ENCODE results near the gene SHH. TPM values are rescaled to one million over a fixed set of nuclear protein-coding genes. Genes with fewer than 3 reads are reported as not detected.

SHH gene
- total and polyA plus RNA-seq, 2 of the 4 experiments (the other 2 are of a cell fraction): under 0.01 to 0.03 TPM

DNA sequence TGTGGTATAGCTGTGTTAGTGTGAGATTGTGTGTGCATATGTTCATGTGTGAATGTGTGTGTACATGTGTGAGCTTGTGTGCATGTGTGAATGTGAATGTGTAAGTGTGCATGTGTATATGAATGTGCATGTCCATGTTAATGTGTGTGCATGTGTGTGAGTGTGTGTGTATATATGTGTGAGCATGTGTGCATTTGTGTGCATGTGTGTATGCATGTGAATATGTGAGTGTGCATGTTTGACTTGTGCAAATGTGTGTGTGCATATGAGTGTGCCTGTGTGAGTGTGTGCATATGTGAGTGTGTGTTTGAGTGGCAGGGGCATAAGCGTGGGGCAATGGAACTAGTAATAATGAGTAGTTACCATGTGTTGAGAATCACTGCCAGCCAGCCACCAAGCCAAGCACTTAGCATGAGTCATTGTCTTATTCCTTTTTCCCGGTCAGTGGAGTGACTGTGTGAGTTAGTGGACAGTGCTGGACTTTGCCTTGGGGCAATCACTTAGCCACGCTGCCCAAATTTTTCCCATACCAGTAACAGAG, 46.3 kb upstream of the SHH start:
- no peaks in the 10 kb centered on the region for H3K9me1 ChIP-seq (ENCODE audit: insufficient read depth, low read length)
- H3K79me1 ChIP-seq (ENCODE audit: low read depth in 1 of 2, low read length in 2 of 2): no peaks in the 10 kb centered on the region
- no peak overlapping the region for H4K91ac ChIP-seq (ENCODE audit: insufficient read depth, low read depth, low read length)
- DNase-seq (peak; percentile 28), ATAC-seq (ENCODE audit: low read depth) (peak; percentile 27; the same call in 1 of the 2 replicates)
- no peak overlapping the region for H4K8ac ChIP-seq (ENCODE audit: low read depth in 2 of 2, low read length in 2 of 2)
- no peak overlapping the region for H3K4ac ChIP-seq (ENCODE audit: low read depth, low read length)
- no peak overlapping the region for H2BK5ac ChIP-seq (ENCODE audit: low read depth, low read length, poor library complexity, severe bottlenecking)
- no peaks in the 10 kb centered on the region for H3K27me3 ChIP-seq (ENCODE audit: control insufficient read depth, insufficient read depth, low read length)
- no peak overlapping the region for H3K14ac ChIP-seq (replicated peaks; ENCODE audit: low read depth, low read length)
- no peak overlapping the region for H2AK9ac ChIP-seq (replicated peaks; ENCODE audit: low read depth, low read length, poor library complexity)
- intact Hi-C loops (cut with micrococcal nuclease) (no loop called here), in situ Hi-C loops (cut with MboI; ENCODE audit: low sequenced_read_pairs) (no loop called here), dilution Hi-C loops (cut with HindIII; ENCODE audit: low sequenced_read_pairs, unreplicated experiment) (no loop called here)
- no peak overlapping the region for H3K18ac ChIP-seq (ENCODE audit: low read depth, low read length)
- no peaks in the 10 kb centered on the region for H3K36me3 ChIP-seq (ENCODE audit: control insufficient read depth, insufficient read depth, low read length)
- H3K23ac ChIP-seq (ENCODE audit: low read depth, low read length): no peak overlapping the region
- POLR2A ChIA-PET (ENCODE audit: unreplicated experiment): no interaction called here
- H2AFZ ChIP-seq (replicated peaks; ENCODE audit: low read length, poor library complexity): no peak overlapping the region
- H3K56ac ChIP-seq (ENCODE audit: extremely low read depth, insufficient read depth, low read length): no peak overlapping the region
- no TSS peak for BruUV-seq (replicated peaks)
- no peak overlapping the region for H2BK120ac ChIP-seq (ENCODE audit: low read depth, low read length)
- no peak overlapping the region for H2BK15ac ChIP-seq (ENCODE audit: low read depth, low read length)
- no peaks in the 10 kb centered on the region for H4K20me1 ChIP-seq (ENCODE audit: insufficient read depth, low read length)
- no CpG with 5 or more reads among the region's 3 CpGs for WGBS, 2 experiments (ENCODE audit: extremely low coverage in 2 of 2, insufficient read length in 1 of 2)
- peaks cover 5% of the 10 kb centered on the region; the same call in 1 of the 2 replicates for H3K4me1 ChIP-seq (ENCODE audit: control insufficient read depth, insufficient read depth, low read length)
- TF ChIP-seq RAD21 (IDR thresholded peaks at IDR 0.05; ENCODE audit: low read length) (no peak), RFX5 (IDR thresholded peaks at IDR 0.05; ENCODE audit: low read depth, low read length) (no peak), CHD1 (IDR thresholded peaks at IDR 0.05; ENCODE audit: low read depth, low read length) (no peak), SMC3 (IDR thresholded peaks at IDR 0.05; ENCODE audit: low read depth, low read length) (no peak), POLR2A (IDR thresholded peaks at IDR 0.05; ENCODE audit: low read depth, low read length) (no peak), MAZ (IDR thresholded peaks at IDR 0.05; ENCODE audit: borderline replicate concordance, low read depth, low read length) (no peak), NFE2L2 (IDR thresholded peaks at IDR 0.05; ENCODE audit: low read depth, low read length) (no peak), CEBPB (IDR thresholded peaks at IDR 0.05; ENCODE audit: low read depth, low read length) (no peak), RCOR1 (IDR thresholded peaks at IDR 0.05; ENCODE audit: insufficient replicate concordance, low read length) (no peak), MAFK (IDR thresholded peaks at IDR 0.05; ENCODE audit: low read depth, low read length) (no peak), FOS (IDR thresholded peaks at IDR 0.05; ENCODE audit: low read depth, low read length) (no peak), BHLHE40 (IDR thresholded peaks at IDR 0.05; ENCODE audit: low read depth, low read length) (no peak), MXI1 (IDR thresholded peaks at IDR 0.05; ENCODE audit: borderline replicate concordance, low read depth, low read length) (no peak)
- TF ChIP-seq, protein P1, sequence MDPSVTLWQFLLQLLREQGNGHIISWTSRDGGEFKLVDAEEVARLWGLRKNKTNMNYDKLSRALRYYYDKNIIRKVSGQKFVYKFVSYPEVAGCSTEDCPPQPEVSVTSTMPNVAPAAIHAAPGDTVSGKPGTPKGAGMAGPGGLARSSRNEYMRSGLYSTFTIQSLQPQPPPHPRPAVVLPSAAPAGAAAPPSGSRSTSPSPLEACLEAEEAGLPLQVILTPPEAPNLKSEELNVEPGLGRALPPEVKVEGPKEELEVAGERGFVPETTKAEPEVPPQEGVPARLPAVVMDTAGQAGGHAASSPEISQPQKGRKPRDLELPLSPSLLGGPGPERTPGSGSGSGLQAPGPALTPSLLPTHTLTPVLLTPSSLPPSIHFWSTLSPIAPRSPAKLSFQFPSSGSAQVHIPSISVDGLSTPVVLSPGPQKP (IDR thresholded peaks at IDR 0.05; ENCODE audit: borderline replicate concordance, low read depth, low read length): no peak
- TF ChIP-seq, protein P2, sequence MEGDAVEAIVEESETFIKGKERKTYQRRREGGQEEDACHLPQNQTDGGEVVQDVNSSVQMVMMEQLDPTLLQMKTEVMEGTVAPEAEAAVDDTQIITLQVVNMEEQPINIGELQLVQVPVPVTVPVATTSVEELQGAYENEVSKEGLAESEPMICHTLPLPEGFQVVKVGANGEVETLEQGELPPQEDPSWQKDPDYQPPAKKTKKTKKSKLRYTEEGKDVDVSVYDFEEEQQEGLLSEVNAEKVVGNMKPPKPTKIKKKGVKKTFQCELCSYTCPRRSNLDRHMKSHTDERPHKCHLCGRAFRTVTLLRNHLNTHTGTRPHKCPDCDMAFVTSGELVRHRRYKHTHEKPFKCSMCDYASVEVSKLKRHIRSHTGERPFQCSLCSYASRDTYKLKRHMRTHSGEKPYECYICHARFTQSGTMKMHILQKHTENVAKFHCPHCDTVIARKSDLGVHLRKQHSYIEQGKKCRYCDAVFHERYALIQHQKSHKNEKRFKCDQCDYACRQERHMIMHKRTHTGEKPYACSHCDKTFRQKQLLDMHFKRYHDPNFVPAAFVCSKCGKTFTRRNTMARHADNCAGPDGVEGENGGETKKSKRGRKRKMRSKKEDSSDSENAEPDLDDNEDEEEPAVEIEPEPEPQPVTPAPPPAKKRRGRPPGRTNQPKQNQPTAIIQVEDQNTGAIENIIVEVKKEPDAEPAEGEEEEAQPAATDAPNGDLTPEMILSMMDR (conservative IDR thresholded peaks at IDR 0.05; ENCODE audit: low read depth, low read length): no peak
- TF ChIP-seq, protein P3, sequence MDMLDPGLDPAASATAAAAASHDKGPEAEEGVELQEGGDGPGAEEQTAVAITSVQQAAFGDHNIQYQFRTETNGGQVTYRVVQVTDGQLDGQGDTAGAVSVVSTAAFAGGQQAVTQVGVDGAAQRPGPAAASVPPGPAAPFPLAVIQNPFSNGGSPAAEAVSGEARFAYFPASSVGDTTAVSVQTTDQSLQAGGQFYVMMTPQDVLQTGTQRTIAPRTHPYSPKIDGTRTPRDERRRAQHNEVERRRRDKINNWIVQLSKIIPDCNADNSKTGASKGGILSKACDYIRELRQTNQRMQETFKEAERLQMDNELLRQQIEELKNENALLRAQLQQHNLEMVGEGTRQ (IDR thresholded peaks at IDR 0.05; ENCODE audit: low read depth, low read length): no peak
- H4K5ac ChIP-seq (ENCODE audit: low read depth, low read length): no peak overlapping the region
- no peak overlapping the region for H3K9ac ChIP-seq (ENCODE audit: low read depth, low read length)
- no peak overlapping the region for H3K4me3 ChIP-seq (ENCODE audit: insufficient read depth, low read depth, low read length)
- H3K4me2 ChIP-seq (ENCODE audit: low read depth, low read length): no peak overlapping the region
- H3K9me3 ChIP-seq (ENCODE audit: control insufficient read depth, insufficient read depth, low read length): no peaks in the 10 kb centered on the region; the same call in 1 of the 2 replicates
- H2AK5ac ChIP-seq (ENCODE audit: low read depth, low read length): no peak overlapping the region
- CTCF ChIA-PET: no interaction called here
- H2BK20ac ChIP-seq (ENCODE audit: low read depth, low read length): no peak overlapping the region
- no peak overlapping the region for H3K27ac ChIP-seq (ENCODE audit: insufficient read depth, low read length)
